Uterus (tissue), 2 donors: ENCODE measurements around the gene PAH.

Experiments used
- POLR2A ChIP-seq, 2 donors: fragments of 450-650 bp; IDR thresholded peaks; one replicate each; pipeline ENCODE4 v1.6.1; 2016; ENCODE audit warnings: antibody characterized with exemption in 2 of 2, mild to moderate bottlenecking in 1 of 2, moderate library complexity in 1 of 2
- TF ChIP-seq, protein P1 (sequence below), 4 experiments: fragments of 200-600 bp in 2 of 4; fragments of 450-650 bp in 2 of 4; sonication (generic) in 2 of 4; IDR thresholded peaks; one replicate each; pipeline ENCODE4 v1.5.1; 2016 to 2019; ENCODE audit warnings: antibody characterized with exemption in 4 of 4, mild to moderate bottlenecking in 2 of 4, moderate library complexity in 1 of 4

GRCh38 chr12:102821149-102821548, 95.9 kb downstream of the PAH start:
- no peak for TF ChIP-seq POLR2A (IDR thresholded peaks at IDR 0.05)
- TF ChIP-seq, protein P1, sequence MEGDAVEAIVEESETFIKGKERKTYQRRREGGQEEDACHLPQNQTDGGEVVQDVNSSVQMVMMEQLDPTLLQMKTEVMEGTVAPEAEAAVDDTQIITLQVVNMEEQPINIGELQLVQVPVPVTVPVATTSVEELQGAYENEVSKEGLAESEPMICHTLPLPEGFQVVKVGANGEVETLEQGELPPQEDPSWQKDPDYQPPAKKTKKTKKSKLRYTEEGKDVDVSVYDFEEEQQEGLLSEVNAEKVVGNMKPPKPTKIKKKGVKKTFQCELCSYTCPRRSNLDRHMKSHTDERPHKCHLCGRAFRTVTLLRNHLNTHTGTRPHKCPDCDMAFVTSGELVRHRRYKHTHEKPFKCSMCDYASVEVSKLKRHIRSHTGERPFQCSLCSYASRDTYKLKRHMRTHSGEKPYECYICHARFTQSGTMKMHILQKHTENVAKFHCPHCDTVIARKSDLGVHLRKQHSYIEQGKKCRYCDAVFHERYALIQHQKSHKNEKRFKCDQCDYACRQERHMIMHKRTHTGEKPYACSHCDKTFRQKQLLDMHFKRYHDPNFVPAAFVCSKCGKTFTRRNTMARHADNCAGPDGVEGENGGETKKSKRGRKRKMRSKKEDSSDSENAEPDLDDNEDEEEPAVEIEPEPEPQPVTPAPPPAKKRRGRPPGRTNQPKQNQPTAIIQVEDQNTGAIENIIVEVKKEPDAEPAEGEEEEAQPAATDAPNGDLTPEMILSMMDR (IDR thresholded peaks at IDR 0.05): no peak
